Erythroblast (primary cell): ENCODE results near the gene ZBTB46.

ENCODE experiments used
- GATA1 ChIP-seq: IDR thresholded peaks from 2 replicates; pipeline ENCODE4 v1.6.1; 2011; ENCODE audit warnings: low read depth, mild to moderate bottlenecking, control low read depth, low read length, moderate library complexity
- POLR2A ChIP-seq: IDR thresholded peaks from 2 replicates; pipeline ENCODE4 v1.6.1; 2011; ENCODE audit warnings: mild to moderate bottlenecking, low read length

- no peak for TF ChIP-seq POLR2A
- no peak for TF ChIP-seq GATA1
Observed at GRCh38 chr20:63855363-63856097, 24.5 kb upstream of the ZBTB46 start.
